Mesendoderm (in vitro differentiated cells): ENCODE data around the gene PALS2.

ENCODE experiments used
- DNase-seq: peaks from one replicate; pipeline ENCODE4 v3.0.0; 2013
- H2AK5ac ChIP-seq: 2 replicates; pipeline ENCODE4 v1.6.1; 2013; ENCODE audit warnings: low read length, inconsistent platforms
- H2BK120ac ChIP-seq: 2 replicates; pipeline ENCODE4 v1.6.1; 2013; ENCODE audit warnings: low read depth, mild to moderate bottlenecking, low read length, moderate library complexity, mixed read lengths
- H2BK15ac ChIP-seq: replicated peaks from 2 replicates; pipeline ENCODE4 v1.6.1; 2013; ENCODE audit warnings: low read depth, mild to moderate bottlenecking, moderate library complexity
- H2BK5ac ChIP-seq: 2 replicates; pipeline ENCODE4 v1.6.1; 2013; ENCODE audit warnings: low read length, inconsistent platforms
- H3K18ac ChIP-seq: 2 replicates; pipeline ENCODE4 v1.6.1; 2013; ENCODE audit warnings: mild to moderate bottlenecking, low read length, mixed read lengths
- H3K23ac ChIP-seq: one replicate; pipeline ENCODE4 v1.6.1; 2013; ENCODE audit warnings: low read length
- H3K27ac ChIP-seq: 2 replicates; pipeline ENCODE4 v1.5.1; 2013; ENCODE audit warnings: low read depth, mild to moderate bottlenecking, inconsistent platforms, low read length, moderate library complexity
- H3K27me3 ChIP-seq: 2 replicates; pipeline ENCODE4 v1.6.1; 2013; ENCODE audit warnings: low read length, control low read depth, mild to moderate bottlenecking, inconsistent platforms; ENCODE audit not compliant: insufficient read depth, poor library complexity
- H3K36me3 ChIP-seq: 2 replicates; pipeline ENCODE4 v1.6.1; 2013; ENCODE audit warnings: low read length, inconsistent platforms; ENCODE audit not compliant: control insufficient read depth, insufficient read depth
- H3K4ac ChIP-seq: one replicate; pipeline ENCODE4 v1.6.1; 2013; ENCODE audit warnings: low read depth, mild to moderate bottlenecking, low read length, moderate library complexity
- H3K4me1 ChIP-seq: 2 replicates; pipeline ENCODE4 v1.6.1; 2013; ENCODE audit warnings: low read depth, low read length, inconsistent platforms; ENCODE audit not compliant: control insufficient read depth
- H3K4me2 ChIP-seq: 2 replicates; pipeline ENCODE4 v1.6.1; 2013; ENCODE audit warnings: low read length
- H3K4me3 ChIP-seq: 2 replicates; pipeline ENCODE4 v1.5.1; 2013; ENCODE audit warnings: mild to moderate bottlenecking, low read length
- H3K56ac ChIP-seq: one replicate; pipeline ENCODE4 v1.6.1; 2013; ENCODE audit warnings: low read length
- H3K79me1 ChIP-seq: 2 replicates; pipeline ENCODE4 v1.6.1; 2013; ENCODE audit warnings: low read length, inconsistent platforms
- H3K79me2 ChIP-seq: 2 replicates; pipeline ENCODE4 v1.6.1; 2013; ENCODE audit warnings: mild to moderate bottlenecking, low read length; ENCODE audit not compliant: control insufficient read depth, insufficient read depth
- H3K9ac ChIP-seq: 2 replicates; pipeline ENCODE4 v1.6.1; 2013; ENCODE audit warnings: low read length, inconsistent platforms
- H4K5ac ChIP-seq: one replicate; pipeline ENCODE4 v1.6.1; 2013; ENCODE audit warnings: low read length
- H4K8ac ChIP-seq: one replicate; pipeline ENCODE4 v1.6.1; 2013; ENCODE audit warnings: low read depth, mild to moderate bottlenecking, control low read depth, low read length, moderate library complexity
- WGBS: extraction: QIAGEN DNeasy Blood & Tissue Kit; methylation state at CpG from one replicate; pipeline ENCODE4 v1.1.7; 2013; ENCODE audit warnings: low lambda C conversion rate, missing lambda C conversion rate; ENCODE audit not compliant: insufficient coverage; ENCODE audit errors: extremely low coverage; 5-methylcytosine and 5-hydroxymethylcytosine counted together

Gene PALS2

DNA sequence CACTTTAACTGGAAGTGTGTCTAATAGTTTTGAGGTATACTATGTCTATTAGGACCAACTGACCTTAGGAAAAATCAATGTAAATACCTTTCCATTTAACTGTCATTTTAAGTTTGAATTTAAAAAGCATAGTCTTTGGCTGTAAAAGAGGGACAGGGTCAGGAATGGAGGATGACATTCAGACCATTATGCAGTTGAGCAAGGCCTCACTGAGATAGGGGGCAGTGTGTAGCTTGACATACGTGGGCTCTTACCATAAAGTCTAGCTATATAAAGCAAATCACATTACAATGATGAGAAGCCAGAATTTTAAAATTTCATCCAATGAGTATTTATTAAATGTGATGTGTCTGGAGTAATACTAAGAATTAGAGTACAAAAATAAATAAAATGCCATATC lies 17.9 kb downstream of the PALS2 start:
- no peak overlapping the region for H3K23ac ChIP-seq
- H3K4me3 ChIP-seq, result no peak overlapping the region
- H3K79me2 ChIP-seq, result peaks cover 64% of the 10 kb centered on the region
- no peak overlapping the region for H2BK120ac ChIP-seq
- DNase-seq, result no peak
- H3K4me2 ChIP-seq, result no peak overlapping the region
- H3K79me1 ChIP-seq, result peaks cover 7% of the 10 kb centered on the region
- no peak overlapping the region for H3K4ac ChIP-seq
- no peak overlapping the region for H3K18ac ChIP-seq
- H2BK5ac ChIP-seq, result no peak overlapping the region
- no peak overlapping the region for H2BK15ac ChIP-seq
- no peak overlapping the region for H4K8ac ChIP-seq
- no CpG with 5 or more reads among the region's 1 CpG for WGBS
- no peak overlapping the region for H3K27ac ChIP-seq
- no peaks in the 10 kb centered on the region for H3K36me3 ChIP-seq
- no peak overlapping the region for H3K9ac ChIP-seq
- H4K5ac ChIP-seq, result no peak overlapping the region
- H3K27me3 ChIP-seq, result no peaks in the 10 kb centered on the region
- no peak overlapping the region for H3K56ac ChIP-seq
- H2AK5ac ChIP-seq, result no peak overlapping the region
- no peaks in the 10 kb centered on the region for H3K4me1 ChIP-seq

DNA sequence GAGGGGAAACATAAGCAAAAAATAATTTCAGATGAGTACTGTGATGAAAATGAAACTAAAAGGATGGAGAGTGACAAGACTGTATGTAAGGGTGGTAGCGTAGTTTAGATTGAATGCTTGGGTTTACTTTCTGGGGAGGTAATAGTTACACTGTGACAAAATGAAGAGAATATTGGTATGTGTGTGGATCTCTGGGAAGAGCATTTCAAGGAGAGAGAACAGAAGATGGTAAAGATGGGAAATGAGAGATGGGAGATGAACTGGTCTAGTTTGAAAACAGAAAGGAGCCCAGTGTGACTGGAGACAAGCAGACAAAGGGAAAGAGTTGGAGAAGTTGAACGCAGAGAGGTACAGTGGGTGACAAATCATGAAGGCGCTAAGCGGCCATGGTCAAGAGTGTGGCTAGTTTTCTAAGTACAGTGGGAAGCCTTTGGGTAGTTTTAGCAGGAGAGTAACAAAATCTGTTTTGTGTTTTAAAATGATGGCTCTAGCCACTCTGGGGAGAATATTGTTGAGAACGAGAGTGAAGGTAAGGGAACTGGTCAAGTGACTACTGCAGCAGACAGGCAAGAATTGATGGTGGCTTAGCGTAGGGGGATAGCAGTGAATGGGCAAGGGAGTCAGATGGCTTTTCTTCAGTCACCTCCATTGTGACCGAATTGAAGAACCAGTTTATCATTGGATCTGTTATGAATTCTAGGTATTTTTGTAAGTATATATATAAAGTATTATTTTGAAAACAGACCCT lies 22.6 kb downstream of the PALS2 start:
- no peak for DNase-seq
- no peak overlapping the region for H3K9ac ChIP-seq
- no peaks in the 10 kb centered on the region for H3K4me1 ChIP-seq
- peaks cover 60% of the 10 kb centered on the region for H3K79me2 ChIP-seq
- H3K56ac ChIP-seq, result no peak overlapping the region
- peaks cover 8% of the 10 kb centered on the region for H3K79me1 ChIP-seq
- H2BK5ac ChIP-seq, result no peak overlapping the region
- no peak overlapping the region for H3K4me3 ChIP-seq
- H4K5ac ChIP-seq, result no peak overlapping the region
- no peak overlapping the region for H2BK120ac ChIP-seq
- H3K4ac ChIP-seq, result no peak overlapping the region
- no peak overlapping the region for H3K4me2 ChIP-seq
- no peak overlapping the region for H3K27ac ChIP-seq
- H2BK15ac ChIP-seq, result no peak overlapping the region
- no peak overlapping the region for H3K18ac ChIP-seq
- H3K36me3 ChIP-seq, result no peaks in the 10 kb centered on the region
- WGBS, result 100% methylated on average over 1 of the region's 7 CpGs
- H2AK5ac ChIP-seq, result no peak overlapping the region
- no peak overlapping the region for H3K23ac ChIP-seq
- H4K8ac ChIP-seq, result no peak overlapping the region
- H3K27me3 ChIP-seq, result no peaks in the 10 kb centered on the region

DNA sequence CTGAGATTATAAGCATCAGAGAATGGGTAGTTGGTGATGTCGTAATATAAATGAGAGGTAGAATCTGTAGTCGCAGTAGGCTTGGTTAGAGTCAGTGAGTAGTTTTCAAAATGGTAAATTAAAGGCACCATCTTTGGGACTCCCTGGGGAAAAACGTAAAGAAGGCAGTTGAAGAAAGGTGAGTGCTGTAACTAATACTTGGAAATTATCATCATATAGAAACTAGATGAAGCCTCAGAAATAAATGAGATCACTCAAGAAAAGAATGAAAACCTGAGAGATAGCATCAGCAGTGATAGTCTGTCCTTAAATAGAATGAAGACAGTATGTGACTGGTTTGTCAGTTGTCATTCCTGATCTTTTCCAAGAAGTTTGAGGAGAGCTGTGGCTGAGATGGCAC lies 23.8 kb downstream of the PALS2 start:
- H3K4me3 ChIP-seq, result no peak overlapping the region
- no peak overlapping the region for H2BK15ac ChIP-seq
- peaks cover 56% of the 10 kb centered on the region for H3K79me2 ChIP-seq
- no peak overlapping the region for H3K4ac ChIP-seq
- no peaks in the 10 kb centered on the region for H3K4me1 ChIP-seq
- H4K5ac ChIP-seq, result no peak overlapping the region
- H2AK5ac ChIP-seq, result no peak overlapping the region
- no peak for DNase-seq
- H3K27ac ChIP-seq, result no peak overlapping the region
- H2BK5ac ChIP-seq, result no peak overlapping the region
- peaks cover 8% of the 10 kb centered on the region for H3K79me1 ChIP-seq
- H3K56ac ChIP-seq, result no peak overlapping the region
- no peaks in the 10 kb centered on the region for H3K27me3 ChIP-seq
- 100% methylated on average over 2 of the region's 3 CpGs for WGBS
- H3K18ac ChIP-seq, result no peak overlapping the region
- no peak overlapping the region for H3K9ac ChIP-seq
- no peak overlapping the region for H3K4me2 ChIP-seq
- H2BK120ac ChIP-seq, result no peak overlapping the region
- no peaks in the 10 kb centered on the region for H3K36me3 ChIP-seq
- H3K23ac ChIP-seq, result no peak overlapping the region
- H4K8ac ChIP-seq, result no peak overlapping the region

DNA sequence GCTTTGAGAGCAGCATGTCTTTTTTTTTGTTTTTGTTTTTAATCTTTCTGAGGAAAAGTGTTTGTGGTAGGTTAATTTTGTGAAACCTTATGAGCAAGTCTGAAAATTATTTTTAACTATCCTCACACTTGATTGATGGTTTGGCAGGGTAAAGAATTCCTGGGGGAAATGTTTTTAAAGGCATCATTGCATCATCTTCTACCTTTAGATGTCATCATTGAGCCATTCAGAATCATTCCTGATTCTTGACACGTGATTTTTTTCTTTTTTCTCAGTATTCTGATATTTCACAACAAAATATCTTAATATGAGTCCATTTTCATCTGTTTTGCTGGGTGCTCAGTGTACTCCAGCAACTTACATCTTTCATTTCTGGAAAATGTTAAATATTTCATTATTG lies 28.3 kb downstream of the PALS2 start:
- DNase-seq, result no peak
- Histone ChIP-seq H3K23ac (no peak overlapping the region), H3K27ac (no peak overlapping the region), H4K5ac (no peak overlapping the region), H3K4me3 (no peak overlapping the region), H2AK5ac (no peak overlapping the region), H3K9ac (no peak overlapping the region), H3K4me1 (no peaks in the 10 kb centered on the region), H2BK15ac (no peak overlapping the region), H3K27me3 (no peaks in the 10 kb centered on the region), H3K4me2 (no peak overlapping the region), H3K56ac (no peak overlapping the region), H3K4ac (no peak overlapping the region), H2BK120ac (no peak overlapping the region), H2BK5ac (no peak overlapping the region), H3K79me1 (peaks cover 4% of the 10 kb centered on the region), H3K79me2 (peaks cover 44% of the 10 kb centered on the region), H4K8ac (no peak overlapping the region), H3K18ac (no peak overlapping the region), H3K36me3 (no peaks in the 10 kb centered on the region)
- no CpG with 5 or more reads among the region's 1 CpG for WGBS

DNA sequence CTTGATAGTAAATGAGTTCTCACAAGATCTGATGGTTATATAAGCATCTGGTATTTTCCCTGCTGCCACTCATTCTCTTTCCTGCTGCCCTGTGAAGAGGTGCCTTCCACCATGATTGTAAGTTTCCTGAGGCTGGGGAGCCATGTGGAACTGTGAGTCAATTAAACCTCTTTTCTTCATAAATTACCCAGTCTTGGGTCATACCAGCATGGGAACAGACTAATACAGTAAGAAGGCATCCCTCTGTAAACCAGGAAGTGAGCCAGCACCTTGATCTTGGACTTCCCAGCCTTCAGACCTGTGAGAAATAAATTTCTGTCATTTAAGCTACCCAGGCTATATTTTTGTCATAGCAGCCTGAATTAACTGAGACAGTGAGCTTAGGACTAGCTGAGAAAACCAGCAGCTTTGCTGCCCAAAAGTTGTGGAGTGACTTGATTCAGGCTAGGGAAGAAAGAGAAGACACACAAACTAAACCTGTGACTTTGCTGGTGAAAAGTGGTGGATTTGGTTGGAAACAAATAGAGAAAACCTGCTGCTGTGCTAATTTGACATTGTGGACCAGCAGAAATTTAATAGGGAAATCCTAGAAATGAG lies 29.7 kb downstream of the PALS2 start:
- DNase-seq, result no peak
- no peak overlapping the region for H3K4ac ChIP-seq

DNA sequence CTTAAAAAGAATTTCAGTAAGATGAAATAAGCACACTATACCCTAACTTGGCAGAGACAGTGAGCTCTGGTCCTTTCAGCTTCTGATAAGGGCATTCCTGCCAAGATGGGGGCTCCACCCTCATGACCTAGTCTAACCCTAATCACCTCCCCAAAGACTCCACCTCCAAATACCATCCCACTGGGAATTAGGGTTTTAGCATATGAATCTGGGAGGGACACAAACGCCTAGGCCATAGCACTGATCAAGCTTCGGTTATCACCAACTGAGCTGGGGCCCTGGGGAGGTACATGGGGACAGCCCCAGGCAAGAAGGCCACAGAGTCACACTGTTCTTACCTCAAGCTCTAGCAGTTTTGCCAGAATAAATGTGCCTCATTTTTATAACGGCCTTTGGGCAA lies 31.4 kb downstream of the PALS2 start:
- H3K36me3 ChIP-seq, result no peaks in the 10 kb centered on the region
- peaks cover 42% of the 10 kb centered on the region for H3K79me2 ChIP-seq
- H3K79me1 ChIP-seq, result peaks cover 2% of the 10 kb centered on the region
- H4K8ac ChIP-seq, result no peak overlapping the region
- H3K27ac ChIP-seq, result no peak overlapping the region
- no peak overlapping the region for H3K9ac ChIP-seq
- no peak overlapping the region for H2BK5ac ChIP-seq
- H3K18ac ChIP-seq, result no peak overlapping the region
- no peak overlapping the region for H3K23ac ChIP-seq
- no peaks in the 10 kb centered on the region for H3K4me1 ChIP-seq
- peak; percentile 84 for DNase-seq
- H2BK120ac ChIP-seq, result no peak overlapping the region
- H2BK15ac ChIP-seq, result no peak overlapping the region
- H3K4me3 ChIP-seq, result no peak overlapping the region
- no peak overlapping the region for H4K5ac ChIP-seq
- no peak overlapping the region for H3K56ac ChIP-seq
- H3K4ac ChIP-seq, result no peak overlapping the region
- H2AK5ac ChIP-seq, result no peak overlapping the region
- WGBS, result no CpG with 5 or more reads among the region's 3 CpGs
- H3K27me3 ChIP-seq, result no peaks in the 10 kb centered on the region
- no peak overlapping the region for H3K4me2 ChIP-seq

More for the DNA sequence above, 29.7 kb downstream of the PALS2 start:
- Histone ChIP-seq H2AK5ac (no peak overlapping the region), H4K8ac (no peak overlapping the region), H2BK15ac (no peak overlapping the region), H3K4me1 (no peaks in the 10 kb centered on the region), H3K27me3 (no peaks in the 10 kb centered on the region), H3K9ac (no peak overlapping the region), H3K4me3 (no peak overlapping the region), H3K79me2 (peaks cover 39% of the 10 kb centered on the region), H4K5ac (no peak overlapping the region), H3K23ac (no peak overlapping the region), H3K36me3 (no peaks in the 10 kb centered on the region), H3K79me1 (peaks cover 2% of the 10 kb centered on the region), H2BK120ac (no peak overlapping the region), H3K4me2 (no peak overlapping the region), H2BK5ac (no peak overlapping the region), H3K56ac (no peak overlapping the region), H3K27ac (no peak overlapping the region), H3K18ac (no peak overlapping the region)
